ENCODE data around the gene RAD21L1.

RAD21L1 gene

DNA sequence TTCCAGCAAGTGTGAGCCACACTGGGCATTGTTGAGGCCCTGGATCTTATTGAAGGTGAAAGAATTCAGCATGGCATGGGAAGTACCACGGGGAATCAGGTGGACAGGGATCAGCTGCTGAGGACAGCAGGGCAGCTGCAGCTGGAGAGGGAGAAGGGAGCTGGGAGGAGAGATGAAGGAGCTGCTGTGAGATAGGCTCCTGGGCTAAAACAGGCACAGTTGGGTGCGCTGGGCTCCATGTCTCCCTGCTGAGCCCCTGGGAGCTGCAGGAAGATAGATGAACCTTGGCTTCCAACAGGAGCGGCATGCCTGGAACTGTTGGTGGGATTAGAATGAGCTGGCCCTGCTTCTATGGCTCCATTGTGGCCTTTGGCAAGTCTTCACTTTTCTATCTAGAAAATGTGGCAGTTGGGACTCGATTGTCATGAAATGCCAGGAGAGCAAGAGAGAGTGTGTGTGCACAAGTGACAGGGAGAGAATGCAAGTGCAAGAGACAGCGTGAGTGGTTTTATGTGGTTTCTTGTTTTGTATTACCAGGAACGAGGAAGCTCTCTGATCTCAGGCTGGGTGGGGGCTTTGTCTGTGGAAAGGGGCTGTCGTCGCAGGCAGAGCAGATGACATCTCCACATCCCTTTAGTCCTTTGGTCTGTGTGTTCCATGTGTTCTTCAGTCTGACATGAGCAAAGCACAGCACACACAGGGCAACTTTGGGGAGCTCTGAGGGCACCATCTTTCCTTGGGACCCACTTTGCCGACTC lies 60.6 kb downstream of the RAD21L1 start:
- ATAC-seq (no peak), DNase-seq (ENCODE audit: low spot score in 2 of 2) (no peak)
- H3K9me3 Mint-ChIP-seq = no peaks in the 10 kb centered on the region
- H3K27ac Mint-ChIP-seq = no peak overlapping the region
- H3K4me3 Mint-ChIP-seq = no peak overlapping the region
- no peaks in the 10 kb centered on the region for H3K36me3 Mint-ChIP-seq
- peaks cover 8% of the 10 kb centered on the region for H3K4me1 Mint-ChIP-seq

DNA sequence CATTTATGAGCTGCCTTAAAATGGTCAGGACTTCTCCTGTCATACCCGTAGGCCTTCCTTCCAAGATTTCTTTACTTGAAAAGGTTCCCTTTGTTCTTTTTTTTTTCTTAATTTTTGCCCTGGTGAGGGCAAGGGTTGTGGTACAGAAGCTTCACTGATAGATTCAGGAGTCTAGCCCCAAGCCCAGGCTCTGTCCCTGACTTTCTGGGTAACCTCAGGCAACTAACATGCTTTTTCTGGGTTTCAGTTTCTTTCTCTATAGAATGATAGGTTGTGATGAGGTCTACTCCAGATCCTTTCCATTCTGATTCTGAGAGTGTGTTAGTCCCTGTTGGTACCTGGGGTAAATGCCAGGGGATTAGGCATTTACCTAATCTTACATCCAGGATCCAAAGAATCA lies 61.5 kb downstream of the RAD21L1 start:
- Mint-ChIP-seq H3K9me3 (no peaks in the 10 kb centered on the region), H3K4me3 (no peak overlapping the region), H3K36me3 (no peaks in the 10 kb centered on the region), H3K27ac (no peak overlapping the region), H3K4me1 (peaks cover 8% of the 10 kb centered on the region)
- DNase-seq (ENCODE audit: low spot score in 2 of 2) (no peak), ATAC-seq (no peak)

- no peak overlapping the region for H3K27ac Mint-ChIP-seq
- H3K4me1 Mint-ChIP-seq = peaks cover 8% of the 10 kb centered on the region
- H3K4me3 Mint-ChIP-seq = no peak overlapping the region
- no peak for ATAC-seq
- no peaks in the 10 kb centered on the region for H3K36me3 Mint-ChIP-seq
- no peaks in the 10 kb centered on the region for H3K9me3 Mint-ChIP-seq
- no peak for DNase-seq (ENCODE audit: low spot score in 2 of 2)
Observed at GRCh38 chr20:1287787-1288569, 62.1 kb downstream of the RAD21L1 start.

DNA sequence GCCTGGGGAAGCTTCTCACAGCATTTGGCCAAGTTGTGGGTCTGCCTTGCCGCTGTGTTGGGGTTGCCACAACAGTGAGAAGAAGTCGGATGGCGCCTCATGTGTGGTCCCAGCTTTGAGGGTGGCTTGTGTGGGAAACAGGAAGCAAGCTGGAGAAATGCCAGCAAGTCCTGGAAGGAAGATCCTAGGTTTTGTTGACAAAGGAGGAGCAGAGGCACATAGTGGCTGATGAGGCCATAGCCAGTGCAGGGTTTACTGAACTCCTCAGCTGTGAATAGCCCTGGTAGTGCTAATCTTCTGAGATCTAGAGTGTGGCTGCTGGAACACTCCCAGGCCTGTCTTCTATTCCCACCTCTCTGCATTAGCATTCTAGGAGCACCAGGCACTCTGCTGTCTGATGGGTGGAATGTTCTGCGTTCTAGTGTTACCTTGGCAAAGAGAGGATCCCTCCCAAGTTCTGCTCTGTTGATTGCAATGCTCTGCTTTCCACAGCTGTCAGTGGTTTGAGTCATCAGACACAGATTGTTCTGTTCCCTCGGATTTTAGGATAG lies 65.4 kb downstream of the RAD21L1 start:
- Mint-ChIP-seq H3K36me3 (no peaks in the 10 kb centered on the region), H3K27ac (no peak overlapping the region), H3K9me3 (no peaks in the 10 kb centered on the region), H3K4me1 (peaks cover 4% of the 10 kb centered on the region), H3K4me3 (no peak overlapping the region)
- no peak for DNase-seq (ENCODE audit: low spot score in 2 of 2)
- ATAC-seq = no peak

- ATAC-seq (no peak), DNase-seq (ENCODE audit: low spot score in 2 of 2) (no peak)
- Mint-ChIP-seq H3K4me1 (no peaks in the 10 kb centered on the region), H3K9me3 (no peaks in the 10 kb centered on the region), H3K4me3 (no peak overlapping the region), H3K27ac (no peak overlapping the region), H3K36me3 (no peaks in the 10 kb centered on the region)
Observed at GRCh38 chr20:1292620-1293019, 66.8 kb downstream of the RAD21L1 start.

- H3K4me1 Mint-ChIP-seq = no peaks in the 10 kb centered on the region
- H3K27ac Mint-ChIP-seq = peak overlapping the region; percentile 32
- H3K4me3 Mint-ChIP-seq = no peak overlapping the region
- DNase-seq (ENCODE audit: low spot score in 2 of 2) (no peak), ATAC-seq (no peak)
- no peaks in the 10 kb centered on the region for H3K9me3 Mint-ChIP-seq
- H3K36me3 Mint-ChIP-seq = no peaks in the 10 kb centered on the region
Observed at GRCh38 chr20:1293641-1294379, 68.0 kb downstream of the RAD21L1 start.

DNA sequence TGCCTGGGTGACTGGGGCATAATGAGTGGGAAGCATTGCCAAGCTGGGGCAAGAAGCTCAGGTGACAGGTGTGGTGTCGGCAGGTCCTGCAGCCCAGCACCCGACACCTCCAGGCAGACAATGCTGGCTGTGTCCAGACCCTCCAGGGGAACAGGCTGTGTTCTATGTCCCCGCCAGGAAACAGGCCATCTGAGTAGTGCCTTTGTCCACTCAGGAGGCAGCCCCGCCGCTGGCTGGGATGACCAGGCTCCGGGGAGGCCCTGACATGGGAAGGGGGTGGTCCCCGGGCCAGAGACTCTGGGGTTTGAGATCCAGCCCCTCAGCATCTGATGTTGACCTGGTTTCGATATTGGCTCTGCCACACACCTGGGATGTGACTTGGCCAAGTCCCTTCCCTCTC lies 68.7 kb downstream of the RAD21L1 start:
- no peak overlapping the region for H3K4me3 Mint-ChIP-seq

DNA sequence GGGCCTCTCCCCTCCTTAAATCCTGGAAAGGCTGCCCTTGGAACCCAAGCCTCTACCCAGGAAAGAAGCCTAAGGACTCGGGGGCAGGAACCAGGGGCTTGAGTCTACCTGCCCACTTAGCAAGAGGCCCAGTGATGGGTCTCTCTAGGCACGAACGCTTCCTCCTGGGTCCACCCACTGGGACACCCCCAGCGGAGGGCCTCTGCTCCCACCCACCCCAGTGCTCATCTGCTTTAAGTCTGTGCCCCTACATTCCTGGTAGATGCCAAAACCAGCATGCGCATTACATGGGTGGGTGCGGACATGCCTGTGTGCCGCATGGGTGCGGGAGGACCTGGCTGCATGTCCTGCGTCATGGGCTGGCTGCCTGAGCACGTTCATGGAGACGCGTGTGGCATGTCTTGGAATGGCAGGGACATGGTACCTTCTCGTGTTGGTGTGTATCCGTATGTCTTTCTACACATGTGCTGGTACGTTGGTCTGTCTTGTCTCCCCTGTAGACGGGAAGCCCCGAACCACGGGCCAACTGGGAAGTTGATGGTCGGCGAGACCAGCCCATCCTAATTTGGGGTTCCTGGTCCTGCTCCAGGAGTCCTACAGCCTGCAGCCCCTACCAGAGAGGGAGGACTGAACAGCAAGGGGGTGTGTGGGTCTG lies 69.6 kb downstream of the RAD21L1 start:
- H3K4me1 Mint-ChIP-seq = peaks cover 6% of the 10 kb centered on the region
- H3K27ac Mint-ChIP-seq = no peak overlapping the region
- H3K9me3 Mint-ChIP-seq = no peaks in the 10 kb centered on the region
- no peak overlapping the region for H3K4me3 Mint-ChIP-seq
- ATAC-seq (no peak), DNase-seq (ENCODE audit: low spot score in 2 of 2) (no peak)
- H3K36me3 Mint-ChIP-seq = no peaks in the 10 kb centered on the region

More for the DNA sequence above, 68.7 kb downstream of the RAD21L1 start:
- Mint-ChIP-seq H3K9me3 (no peaks in the 10 kb centered on the region), H3K36me3 (no peaks in the 10 kb centered on the region), H3K27ac (no peak overlapping the region), H3K4me1 (peaks cover 2% of the 10 kb centered on the region)
- no peak for ATAC-seq
- no peak for DNase-seq (ENCODE audit: low spot score in 2 of 2)

DNA sequence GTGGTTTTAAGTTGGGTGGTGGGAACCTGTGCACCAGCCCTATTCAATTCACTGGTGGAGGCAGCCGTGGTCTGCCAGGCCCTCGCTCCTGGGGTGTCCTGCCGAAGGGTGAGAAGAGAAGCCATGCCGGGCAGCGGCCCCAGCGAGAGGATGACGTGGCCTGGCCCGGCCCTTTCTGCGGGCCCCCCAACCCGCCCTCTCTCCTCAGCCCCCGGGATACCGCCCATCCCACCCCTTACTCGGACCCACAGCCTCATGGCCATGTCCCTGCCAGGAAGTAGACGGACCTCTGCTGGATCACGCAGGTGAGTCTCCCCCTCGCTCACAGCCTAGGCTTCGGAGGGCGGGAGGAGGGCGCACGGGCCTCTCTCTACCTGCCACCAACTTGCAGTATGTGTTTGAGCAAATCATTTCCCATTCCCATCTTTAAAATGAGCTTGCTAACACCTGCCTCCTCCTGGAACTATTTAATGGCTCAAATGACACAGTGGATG lies 70.3 kb downstream of the RAD21L1 start:
- Mint-ChIP-seq H3K27ac (peak overlapping the region; percentile 8), H3K4me3 (no peak overlapping the region), H3K9me3 (no peaks in the 10 kb centered on the region), H3K36me3 (no peaks in the 10 kb centered on the region), H3K4me1 (peaks cover 13% of the 10 kb centered on the region)
- no peak for ATAC-seq
- DNase-seq (ENCODE audit: low spot score in 2 of 2) = no peak

- Mint-ChIP-seq H3K27ac (peak overlapping the region; percentile 8), H3K4me3 (no peak overlapping the region), H3K4me1 (peaks cover 17% of the 10 kb centered on the region), H3K9me3 (no peaks in the 10 kb centered on the region), H3K36me3 (no peaks in the 10 kb centered on the region)
- DNase-seq (ENCODE audit: low spot score in 2 of 2) (no peak), ATAC-seq (no peak)
Observed at GRCh38 chr20:1296922-1297321, 71.1 kb downstream of the RAD21L1 start.

DNA sequence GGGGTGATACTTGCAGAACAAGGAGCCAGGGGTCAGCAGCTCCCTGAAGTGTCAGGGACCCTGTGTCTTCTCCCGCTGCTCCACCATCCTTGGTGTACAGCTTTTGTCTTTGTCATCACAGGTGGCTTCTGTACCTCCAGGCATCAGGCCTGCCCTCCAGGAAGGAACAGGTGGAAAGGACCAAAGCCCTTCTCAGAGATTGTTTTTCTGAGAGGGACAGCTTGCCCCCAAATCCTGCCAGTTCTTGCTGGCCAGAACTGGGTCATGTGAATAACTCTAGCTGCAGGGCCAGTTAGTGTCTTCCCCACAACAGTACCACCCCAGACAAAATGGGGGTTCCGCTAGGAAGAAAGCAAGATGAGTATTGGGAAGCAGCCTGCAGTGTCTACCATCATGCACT lies 71.6 kb downstream of the RAD21L1 start:
- DNase-seq (ENCODE audit: low spot score in 2 of 2) = no peak
- H3K4me1 Mint-ChIP-seq = peaks cover 17% of the 10 kb centered on the region
- H3K36me3 Mint-ChIP-seq = peaks cover 1% of the 10 kb centered on the region
- H3K4me3 Mint-ChIP-seq = no peak overlapping the region
- no peaks in the 10 kb centered on the region for H3K9me3 Mint-ChIP-seq
- ATAC-seq = no peak
- H3K27ac Mint-ChIP-seq = no peak overlapping the region

DNA sequence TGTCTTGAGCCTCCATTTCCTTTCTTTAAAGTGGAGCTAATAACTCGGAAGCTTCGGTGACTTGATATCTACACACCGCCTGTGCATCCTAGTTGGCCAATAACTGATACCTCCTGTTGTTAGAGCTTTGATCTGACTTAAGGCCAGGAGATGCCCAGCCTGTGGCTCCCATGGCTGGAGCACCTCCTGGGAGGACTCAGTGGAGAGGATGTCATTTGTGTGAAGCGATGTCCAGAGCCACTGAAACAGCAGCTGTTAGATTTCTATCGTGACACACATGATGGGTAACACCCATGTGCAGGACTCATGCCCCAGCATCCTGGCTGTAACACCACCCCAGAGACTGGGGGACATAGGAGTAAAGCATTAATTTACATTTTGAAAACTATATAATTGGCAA lies 72.3 kb downstream of the RAD21L1 start:
- no peaks in the 10 kb centered on the region for H3K9me3 Mint-ChIP-seq
- H3K4me1 Mint-ChIP-seq = peaks cover 17% of the 10 kb centered on the region
- no peak overlapping the region for H3K4me3 Mint-ChIP-seq
- DNase-seq (ENCODE audit: low spot score in 2 of 2) (no peak), ATAC-seq (no peak)
- no peak overlapping the region for H3K27ac Mint-ChIP-seq
- peaks cover 8% of the 10 kb centered on the region for H3K36me3 Mint-ChIP-seq

DNA sequence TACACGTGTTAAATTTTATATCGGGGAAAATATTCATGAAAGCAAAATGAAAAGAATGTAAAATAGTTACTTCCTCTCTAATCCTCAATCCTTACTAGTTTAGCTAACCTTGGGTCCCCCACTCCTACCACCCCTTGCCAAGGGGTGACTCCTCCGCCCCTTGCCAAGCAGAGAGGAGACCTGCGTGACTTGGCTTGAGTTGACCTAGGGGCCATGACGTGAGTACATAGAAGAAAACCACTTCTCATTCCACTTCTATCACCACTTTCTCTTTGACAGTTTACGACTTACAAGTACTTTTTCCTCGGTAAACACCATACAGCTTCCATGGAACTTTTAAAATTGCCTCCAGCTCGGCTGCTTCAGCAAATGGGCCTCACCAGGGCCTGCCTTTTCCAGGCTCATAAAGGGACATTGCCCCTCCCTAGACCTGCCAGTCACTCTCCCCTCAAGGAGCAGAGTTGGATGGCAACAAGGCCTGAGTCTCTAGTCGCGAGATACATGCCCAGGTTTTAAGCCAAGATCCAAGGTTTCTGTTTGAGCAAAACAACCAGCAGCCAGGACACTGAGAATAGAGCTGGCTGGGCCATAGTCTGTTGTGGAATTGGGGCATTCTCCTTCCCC lies 73.2 kb downstream of the RAD21L1 start:
- peaks cover 9% of the 10 kb centered on the region for H3K36me3 Mint-ChIP-seq
- H3K4me1 Mint-ChIP-seq = peaks cover 17% of the 10 kb centered on the region
- DNase-seq (ENCODE audit: low spot score in 2 of 2) (no peak), ATAC-seq (no peak)
- no peak overlapping the region for H3K27ac Mint-ChIP-seq
- no peak overlapping the region for H3K4me3 Mint-ChIP-seq
- no peaks in the 10 kb centered on the region for H3K9me3 Mint-ChIP-seq

DNA sequence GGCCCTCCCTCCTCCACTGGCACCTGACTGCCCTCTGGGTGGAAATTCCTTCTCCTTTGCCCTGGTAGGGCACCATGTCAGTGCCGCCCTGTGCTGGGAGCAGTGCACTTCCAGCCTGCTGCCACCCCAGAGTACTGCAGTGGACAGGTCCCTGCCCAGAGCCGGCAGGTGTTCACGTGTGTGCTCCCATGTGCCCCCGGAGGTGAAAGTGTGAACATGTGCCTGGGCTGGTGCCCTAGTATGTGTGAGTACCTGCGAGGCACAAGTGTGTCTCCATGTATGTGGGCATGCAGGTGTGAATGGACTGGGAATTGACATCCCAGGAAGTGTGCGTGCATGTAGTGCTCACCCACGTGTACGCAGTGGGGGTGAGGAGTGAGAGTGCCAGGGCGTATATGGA lies 73.7 kb downstream of the RAD21L1 start:
- Mint-ChIP-seq H3K4me3 (no peak overlapping the region), H3K9me3 (no peaks in the 10 kb centered on the region), H3K4me1 (peaks cover 17% of the 10 kb centered on the region), H3K36me3 (peaks cover 9% of the 10 kb centered on the region), H3K27ac (no peak overlapping the region)
- ATAC-seq (peak; percentile 27), DNase-seq (ENCODE audit: low spot score in 2 of 2) (no peak)
